ENCODE measurements around the gene SUPT4H1. TPM values are rescaled to one million over a fixed set of nuclear protein-coding genes. Genes with fewer than 3 reads are reported as not detected.

The SUPT4H1 gene
- total RNA-seq, 1 experiment from 2014 or later: 109 TPM

DNA sequence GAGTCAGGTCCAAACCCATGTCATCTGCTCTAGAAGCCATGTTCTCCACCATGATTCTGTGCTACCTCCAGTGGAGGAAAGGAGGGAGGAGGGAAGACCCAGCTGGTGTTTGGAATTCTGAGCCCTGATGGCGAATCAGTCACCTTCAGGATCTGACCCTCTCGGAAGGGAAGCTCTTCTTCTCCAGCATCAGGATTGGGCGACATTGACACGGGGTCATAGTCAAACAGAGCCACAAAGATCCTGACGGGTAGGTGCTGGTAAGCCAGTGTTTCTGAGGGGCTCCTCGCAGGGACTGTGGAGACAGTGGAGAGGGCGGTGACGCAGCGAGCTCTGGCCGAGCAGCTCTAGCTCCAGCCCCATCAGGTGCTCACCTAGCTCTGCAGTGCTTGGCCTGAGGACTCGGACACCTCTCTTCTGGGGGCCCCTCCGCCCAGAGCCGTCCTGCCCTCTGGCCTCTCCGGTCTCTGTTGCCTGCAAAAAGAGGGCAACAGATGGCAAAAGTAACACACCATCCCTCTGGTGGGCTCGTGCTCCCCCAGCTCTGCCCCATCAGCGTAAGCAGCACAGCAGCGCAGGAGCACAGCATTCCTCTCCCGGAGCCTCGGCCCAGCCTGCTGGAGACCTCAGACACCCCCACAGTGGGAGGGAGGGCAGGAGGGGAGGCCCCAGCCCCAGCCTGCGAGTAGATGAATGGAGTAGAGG lies 44.4 kb downstream of the SUPT4H1 start:
- Histone ChIP-seq H3K23me2 (ENCODE audit: insufficient read length, low read depth, low read length, poor library complexity, severe bottlenecking) (no peaks in the 10 kb centered on the region), H2BK120ac (ENCODE audit: low read depth, low read length, poor library complexity, severe bottlenecking) (no peak overlapping the region), H3K18ac (ENCODE audit: insufficient read length, low read depth, low read length) (no peak overlapping the region), H3K79me2 (ENCODE audit: insufficient read depth, low read length) (no peaks in the 10 kb centered on the region), H4K8ac (replicated peaks; ENCODE audit: insufficient read length, low read depth, low read length) (no peak overlapping the region), H2BK20ac (ENCODE audit: low read depth, low read length, poor library complexity, severe bottlenecking) (no peak overlapping the region), H3K4ac (ENCODE audit: low read depth, low read length) (no peak overlapping the region), H4K91ac (ENCODE audit: insufficient read length, low read depth, low read length) (no peak overlapping the region), H2BK15ac (ENCODE audit: low read depth, low read length) (no peak overlapping the region), H3K9me3 (ENCODE audit: control insufficient read depth, low read depth, low read length) (no peaks in the 10 kb centered on the region), H3K14ac (ENCODE audit: insufficient read depth, low read length) (no peak overlapping the region; the same call in 1 of the 2 replicates), H2AK5ac (ENCODE audit: insufficient read length, low read length) (no peak overlapping the region), H3K4me2 (ENCODE audit: insufficient read depth, insufficient read length, low read length) (no peak overlapping the region), H3K79me1 (ENCODE audit: insufficient read depth, low read depth, low read length, poor library complexity, severe bottlenecking) (no peaks in the 10 kb centered on the region), H3K27ac (ENCODE audit: insufficient read length, low read depth, low read length) (no peak overlapping the region), H2AFZ (ENCODE audit: low read length) (no peak overlapping the region), H3K27me3 (ENCODE audit: insufficient read depth, low read length) (no peaks in the 10 kb centered on the region), H4K5ac (ENCODE audit: insufficient read length, low read depth, low read length) (no peak overlapping the region), H3K23ac (ENCODE audit: insufficient read length, low read depth, low read length) (no peak overlapping the region), H3K56ac (ENCODE audit: insufficient read length, low read depth, low read length) (no peak overlapping the region), H3K4me1 (ENCODE audit: insufficient read depth, low read length) (no peaks in the 10 kb centered on the region), H3K9ac (ENCODE audit: extremely low read depth, insufficient read length, low read length) (no peak overlapping the region), H3T11ph (ENCODE audit: low read length) (no peak overlapping the region), H2BK5ac (ENCODE audit: insufficient read length, low read length) (no peak overlapping the region), H4K20me1 (ENCODE audit: control insufficient read depth, insufficient read depth, insufficient read length) (no peaks in the 10 kb centered on the region), H2BK12ac (ENCODE audit: insufficient read length, low read depth, low read length) (no peak overlapping the region)
- no CpG with 5 or more reads among the region's 20 CpGs for WGBS (ENCODE audit: extremely low coverage, insufficient read length, low lambda C conversion rate)
- Mint-ChIP-seq H3K27me3 (ENCODE audit: low read depth) (peaks cover 2% of the 10 kb centered on the region; the same call in 1 of the 2 replicates), H3K9me3 (no peaks in the 10 kb centered on the region), H3K27ac (no peak overlapping the region; a peak in 1 of 7 replicates), H3K4me3 (no peak overlapping the region), H3K4me1 (peaks cover 5 to 30% of the 10 kb centered on the region in 2 experiments), H3K36me3 (ENCODE audit: insufficient read depth in 1 of 3, low read depth in 3 of 3) (no peaks in the 10 kb centered on the region)
- TF ChIP-seq, protein P1, sequence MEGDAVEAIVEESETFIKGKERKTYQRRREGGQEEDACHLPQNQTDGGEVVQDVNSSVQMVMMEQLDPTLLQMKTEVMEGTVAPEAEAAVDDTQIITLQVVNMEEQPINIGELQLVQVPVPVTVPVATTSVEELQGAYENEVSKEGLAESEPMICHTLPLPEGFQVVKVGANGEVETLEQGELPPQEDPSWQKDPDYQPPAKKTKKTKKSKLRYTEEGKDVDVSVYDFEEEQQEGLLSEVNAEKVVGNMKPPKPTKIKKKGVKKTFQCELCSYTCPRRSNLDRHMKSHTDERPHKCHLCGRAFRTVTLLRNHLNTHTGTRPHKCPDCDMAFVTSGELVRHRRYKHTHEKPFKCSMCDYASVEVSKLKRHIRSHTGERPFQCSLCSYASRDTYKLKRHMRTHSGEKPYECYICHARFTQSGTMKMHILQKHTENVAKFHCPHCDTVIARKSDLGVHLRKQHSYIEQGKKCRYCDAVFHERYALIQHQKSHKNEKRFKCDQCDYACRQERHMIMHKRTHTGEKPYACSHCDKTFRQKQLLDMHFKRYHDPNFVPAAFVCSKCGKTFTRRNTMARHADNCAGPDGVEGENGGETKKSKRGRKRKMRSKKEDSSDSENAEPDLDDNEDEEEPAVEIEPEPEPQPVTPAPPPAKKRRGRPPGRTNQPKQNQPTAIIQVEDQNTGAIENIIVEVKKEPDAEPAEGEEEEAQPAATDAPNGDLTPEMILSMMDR (conservative IDR thresholded peaks at IDR 0.05): no peak
- peak; percentile 40 for DNase-seq

Data from H9 (cell line).